Amniotic stem cell (primary cell): ENCODE results near the gene TRABD.
A peak's percentile ranks its signal among the peaks of the same experiment; 100 is the strongest.

Experiments used
- DNase-seq: peaks from one replicate; lab custom pipeline; 2025; lab: John Stamatoyannopoulos, UW

The TRABD gene

GRCh38 chr22:50238755-50239154 is 53.0 kb downstream of the TRABD start:
- no peak for DNase-seq

DNA sequence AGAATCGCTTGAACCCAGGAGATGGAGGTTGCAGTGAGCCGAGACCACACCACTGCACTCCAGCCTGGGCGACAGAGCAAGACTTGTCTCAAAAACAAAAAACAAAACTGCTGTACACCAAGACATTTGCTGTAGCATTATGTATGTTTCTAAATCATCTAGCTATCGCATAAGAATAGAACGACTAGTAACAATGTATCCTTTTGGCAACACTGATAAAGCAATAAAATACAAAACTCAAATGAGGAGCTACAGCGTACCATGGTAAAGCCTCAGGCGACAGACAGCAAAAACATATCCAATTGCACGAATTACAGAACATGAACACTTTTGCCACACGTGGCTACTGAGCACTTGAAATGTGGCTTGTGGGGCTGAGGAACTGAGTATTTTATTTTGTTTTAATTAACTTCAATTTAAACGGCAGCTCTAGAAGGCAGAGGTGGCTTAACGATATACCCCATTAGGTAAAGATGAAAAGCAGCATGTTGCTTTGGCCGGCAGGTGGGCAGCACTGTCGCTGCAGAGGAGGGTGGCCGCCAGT is 56.8 kb downstream of the TRABD start:
- no peak for DNase-seq

DNA sequence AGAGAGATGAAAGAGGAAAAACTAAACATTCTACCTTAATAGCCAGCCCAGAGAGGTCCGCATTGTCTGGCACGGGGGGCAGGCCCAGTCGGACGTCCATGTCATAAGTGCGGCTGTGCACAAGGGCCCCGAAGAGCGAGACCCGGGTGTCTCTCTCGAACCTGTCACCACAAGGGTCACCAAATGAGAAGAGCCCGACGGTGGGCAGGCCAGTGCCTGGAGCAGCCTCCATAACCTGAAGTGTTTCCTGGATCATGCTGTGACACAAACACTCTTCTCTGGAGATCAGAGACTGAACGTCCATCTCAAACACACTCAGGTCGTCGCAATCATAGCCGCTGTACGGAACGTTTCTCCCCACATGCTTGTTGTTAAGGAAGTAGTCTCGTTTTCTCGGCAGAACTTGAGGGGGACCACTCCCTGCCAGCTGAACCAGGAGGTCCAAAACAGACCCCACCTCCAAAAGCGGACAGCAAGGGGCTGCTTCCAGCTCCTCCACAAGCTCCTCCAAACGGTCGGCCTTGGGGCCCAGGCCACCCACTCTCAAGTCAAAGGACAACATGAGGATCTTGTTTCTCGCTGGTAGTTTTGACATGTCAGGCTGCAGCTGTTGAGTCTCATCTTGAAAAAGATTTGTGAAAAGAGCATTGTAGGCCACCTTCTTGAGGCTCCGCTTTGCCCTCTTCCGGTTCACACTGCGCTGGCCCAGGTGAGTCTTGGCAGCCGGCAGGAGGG is 58.1 kb downstream of the TRABD start:
- DNase-seq = no peak

DNA sequence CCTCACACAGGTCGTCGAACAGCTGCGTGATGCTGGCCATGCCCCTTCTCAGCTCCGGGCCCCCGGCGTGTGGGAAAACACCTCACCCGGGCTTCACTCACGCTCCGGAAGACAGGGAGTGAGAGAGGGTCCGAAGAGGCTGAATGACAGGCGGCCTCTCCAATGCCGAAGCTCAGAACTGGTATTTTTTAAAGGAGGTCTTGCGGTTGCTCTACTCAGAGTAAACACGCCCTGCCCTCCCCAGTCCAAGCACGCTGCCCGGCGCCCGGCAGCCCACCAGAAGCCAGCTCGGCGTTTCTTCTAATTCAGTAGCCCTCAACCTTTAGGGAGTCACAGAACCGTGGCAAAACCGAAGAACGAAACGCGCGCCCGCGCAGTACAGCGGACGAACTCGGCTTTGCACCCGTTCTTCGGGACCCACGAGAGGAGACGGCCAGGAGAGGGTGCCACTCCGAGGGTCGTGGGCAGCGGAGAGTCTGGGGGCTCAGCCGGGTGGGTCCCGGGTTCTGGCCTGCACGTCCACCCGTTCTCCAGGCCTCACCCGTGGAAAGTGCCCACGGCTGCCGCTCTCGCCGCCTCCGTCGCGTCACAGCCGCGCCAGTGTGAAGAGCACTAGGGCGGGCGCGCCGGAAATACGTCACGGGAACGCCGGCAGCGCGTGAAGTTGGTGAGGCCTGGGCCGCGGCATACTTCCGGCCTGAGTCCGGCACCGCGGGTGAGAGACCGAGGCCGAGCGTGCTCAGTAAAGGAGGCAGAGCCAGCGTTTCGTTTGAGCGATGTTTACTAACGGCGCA is 58.9 kb downstream of the TRABD start, which contains the start of gene TUBGCP6:
Gene TUBGCP6 (minus strand): TSS at position 604 of the 794 bp plus-strand sequence. CDS start 564 bp downstream, at position 40.
- DNase-seq = peak; percentile 81

DNA sequence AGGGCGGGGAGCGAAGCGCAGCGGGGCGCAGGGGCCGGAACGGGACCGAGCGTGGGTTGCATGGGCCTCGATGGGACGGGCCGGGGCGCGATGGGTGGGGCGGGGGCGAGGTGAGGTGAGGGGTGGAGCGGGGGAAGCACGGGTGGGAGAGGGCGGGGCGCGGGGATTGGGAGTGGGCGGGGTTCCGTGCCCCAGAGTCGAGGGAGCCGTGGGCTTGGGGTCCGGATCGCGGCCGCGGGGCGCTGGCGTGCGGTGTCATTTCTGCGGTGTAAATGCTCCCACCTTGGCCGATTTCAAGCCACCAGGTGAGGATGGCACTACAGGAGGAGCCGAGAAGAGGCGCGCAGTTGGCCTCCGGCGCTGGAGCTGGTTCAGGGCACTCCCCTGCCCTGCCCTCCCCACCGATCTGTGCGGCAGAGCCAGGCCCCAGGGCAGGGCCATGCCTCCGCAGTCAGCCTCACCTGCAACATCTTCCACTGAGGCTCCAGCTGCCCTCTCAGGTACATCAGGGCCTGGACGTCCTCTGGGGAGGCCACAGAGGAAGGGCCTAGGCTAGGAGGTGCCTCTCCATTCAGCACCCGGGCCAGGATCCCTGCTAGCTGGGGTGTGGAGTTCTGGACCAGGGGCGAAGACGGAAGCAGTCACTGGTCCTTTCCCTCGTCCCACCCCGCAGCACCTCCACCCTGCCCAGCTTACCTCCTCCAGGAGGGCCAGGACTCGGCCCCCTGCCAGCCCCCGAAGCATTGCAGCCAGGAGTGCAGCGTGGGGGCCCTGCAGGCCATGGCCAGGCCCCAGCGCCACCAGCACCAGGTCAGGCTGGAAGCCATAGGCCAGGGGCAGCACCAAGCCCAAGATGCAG is 59.7 kb downstream of the TRABD start:
- no peak for DNase-seq

- DNase-seq = no peak
Measured at GRCh38 chr22:50246242-50247175, 60.8 kb downstream of the TRABD start.

- DNase-seq = no peak
Measured at GRCh38 chr22:50247748-50248147, 62.0 kb downstream of the TRABD start.

- DNase-seq = no peak
Measured at GRCh38 chr22:50248196-50249081, 62.7 kb downstream of the TRABD start.
